AG04450 (cell line): ENCODE measurements around the gene UBR4. TPM values are rescaled to one million over a fixed set of nuclear protein-coding genes. Genes with fewer than 3 reads are reported as not detected.

Source experiments
- CTCF ChIA-PET: fragments of 300-600, 350-600 bp; formaldehyde crosslinking; extraction: SDS; loops from one replicate; lab custom pipeline; 2022; ENCODE audit warnings: antibody characterized with exemption, inconsistent platforms; lab: Charles Lee
- POLR2A ChIA-PET: fragments of 350-600 bp; formaldehyde crosslinking; extraction: SDS; loops from one replicate; lab custom pipeline; 2021; ENCODE audit warnings: antibody characterized with exemption, inconsistent platforms; lab: Yijun Ruan, JAX
- DNase-seq: peaks from one replicate; pipeline ENCODE4 v3.0.0-alpha.2; 2011; ENCODE audit warnings: low read depth, low spot score
- H3K27ac ChIP-seq: one replicate; pipeline ENCODE4 v1.5.1; 2012; ENCODE audit warnings: low read depth, low read length, control low read depth
- H3K27me3 ChIP-seq: one replicate; pipeline ENCODE4 v1.6.0; 2012; ENCODE audit warnings: low read length; ENCODE audit not compliant: control insufficient read depth, insufficient read depth
- H3K4me3 ChIP-seq: 2 replicates; pipeline ENCODE4 v1.5.1; 2011; ENCODE audit warnings: mild to moderate bottlenecking, low read depth, low read length, control low read depth
- H3K9me3 ChIP-seq: 2 replicates; pipeline ENCODE4 v1.5.1; 2012; ENCODE audit warnings: low read length; ENCODE audit not compliant: control insufficient read depth, insufficient read depth
- CTCF ChIP-seq: IDR thresholded peaks from 2 replicates; pipeline ENCODE4 v1.5.1; 2011; ENCODE audit warnings: low read depth, low read length, control low read depth, inconsistent platforms
- polyA plus RNA-seq: library from polyadenylated mRNA; depleted of rRNA; stranded (reverse); fragments of >200 nt; gene quantifications from 2 replicates; pipeline ENCODE4 v1.2.3, GENCODE V29; 2011

The UBR4 gene
- polyA plus RNA-seq, 1 experiment, result 91.9 TPM

- no peak for TF ChIP-seq CTCF
- ChIA-PET CTCF (no interaction called here), POLR2A (no interaction called here)
- no peak for DNase-seq
- H3K27me3 ChIP-seq, result no peaks in the 10 kb centered on the region
- H3K27ac ChIP-seq, result no peak overlapping the region
- no peaks in the 10 kb centered on the region for H3K9me3 ChIP-seq
- no peak overlapping the region for H3K4me3 ChIP-seq
Measured at GRCh38 chr1:19121192-19121591, 88.9 kb downstream of the UBR4 start.

GRCh38 chr1:19120070-19120469, 90.0 kb downstream of the UBR4 start:
- no peak for DNase-seq
- POLR2A ChIA-PET, result no interaction called here
- H3K27me3 ChIP-seq, result no peaks in the 10 kb centered on the region
- TF ChIP-seq CTCF, result no peak
- no peaks in the 10 kb centered on the region for H3K9me3 ChIP-seq
- no peak overlapping the region for H3K4me3 ChIP-seq
- CTCF ChIA-PET, result interaction anchor here (1.0 kb wide), 1 partner anchor 10 kb away, joined by 3 read pairs; no protein-coding TSS in a partner anchor
- H3K27ac ChIP-seq, result no peak overlapping the region

DNA sequence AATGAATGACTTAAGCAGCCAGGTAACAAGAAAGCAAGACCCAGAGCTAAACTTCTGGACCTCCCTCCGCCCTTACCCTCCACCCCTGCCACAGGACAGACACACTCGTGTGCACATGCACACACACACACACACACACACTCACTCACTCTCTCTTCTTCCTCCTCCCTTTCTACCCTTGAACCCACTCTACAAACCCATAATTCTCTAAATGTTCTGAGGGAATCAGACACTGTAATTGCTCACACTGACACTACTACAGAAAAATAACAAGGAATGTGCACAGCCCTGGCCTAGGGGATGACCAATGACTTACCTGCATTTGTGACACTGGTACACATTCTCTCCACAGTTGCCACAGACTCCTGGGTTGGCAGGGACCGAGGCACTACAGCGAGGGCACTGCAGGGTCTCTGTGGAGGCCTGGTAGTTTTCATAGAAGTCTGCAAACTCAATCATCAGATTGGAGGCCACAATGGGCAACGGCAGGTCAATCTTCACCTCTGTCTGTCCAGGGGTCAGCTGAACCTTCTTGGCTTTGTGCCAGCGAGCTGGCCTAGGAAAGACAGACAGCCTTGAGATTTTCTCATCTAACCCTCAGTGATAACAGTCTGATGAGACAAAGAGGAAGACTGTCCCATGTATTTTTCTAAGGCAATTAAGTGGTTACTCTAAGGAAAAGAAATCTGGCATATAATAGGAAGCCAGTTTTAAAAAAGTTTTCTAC, 94.8 kb downstream of the UBR4 start:
- H3K4me3 ChIP-seq, result no peak overlapping the region
- TF ChIP-seq CTCF, result no peak
- POLR2A ChIA-PET, result no interaction called here
- no peaks in the 10 kb centered on the region for H3K27me3 ChIP-seq
- no peak for DNase-seq
- CTCF ChIA-PET, result interaction anchor here (1.3 to 2.1 kb wide), 2 partner anchors 24 to 202 kb away, joined by 4 to 11 read pairs; no protein-coding TSS in a partner anchor
- H3K9me3 ChIP-seq, result no peaks in the 10 kb centered on the region
- H3K27ac ChIP-seq, result no peak overlapping the region

DNA sequence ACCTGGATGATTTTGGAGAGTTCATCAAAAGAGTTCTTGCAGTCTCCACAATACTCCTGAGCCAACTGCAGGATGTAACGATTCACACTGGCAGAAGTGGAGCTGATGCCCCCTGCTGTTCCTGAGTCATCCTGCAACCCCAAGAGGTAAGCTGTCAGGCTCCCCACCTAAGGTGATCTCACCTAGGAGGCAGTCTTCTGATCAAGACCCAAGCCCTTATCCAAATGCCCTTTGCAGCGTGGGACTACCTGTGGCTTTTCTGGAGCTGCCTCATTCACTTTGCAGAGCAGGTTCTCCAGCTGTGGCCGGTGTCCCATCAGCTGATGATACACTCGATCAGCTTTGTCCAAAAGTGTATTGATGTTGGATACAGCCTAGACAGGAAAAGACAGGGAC, 96.4 kb downstream of the UBR4 start:
- peak; percentile 59 for TF ChIP-seq CTCF
- ChIA-PET CTCF (interaction anchor here (0.7 to 2.6 kb wide), 13 partner anchors 9 to 230 kb away, joined by 3 to 10 read pairs (median 4); no protein-coding TSS in a partner anchor), POLR2A (no interaction called here)
- Histone ChIP-seq H3K9me3 (no peaks in the 10 kb centered on the region), H3K27ac (no peak overlapping the region), H3K27me3 (no peaks in the 10 kb centered on the region), H3K4me3 (no peak overlapping the region)
- no peak for DNase-seq
